GM20000 (cell line): Measurements from ENCODE around the gene MAP3K15.

ENCODE experiments used
- DNase-seq: peaks from one replicate; pipeline ENCODE4 v3.0.0; 2012; ENCODE audit warnings: low spot score
- TF ChIP-seq, protein P1 (sequence below): IDR thresholded peaks from 2 replicates; pipeline ENCODE4 v1.5.1; 2012; ENCODE audit warnings: mild to moderate bottlenecking, control low read depth; ENCODE audit errors: extremely low read depth, missing control alignments

Gene MAP3K15

DNA sequence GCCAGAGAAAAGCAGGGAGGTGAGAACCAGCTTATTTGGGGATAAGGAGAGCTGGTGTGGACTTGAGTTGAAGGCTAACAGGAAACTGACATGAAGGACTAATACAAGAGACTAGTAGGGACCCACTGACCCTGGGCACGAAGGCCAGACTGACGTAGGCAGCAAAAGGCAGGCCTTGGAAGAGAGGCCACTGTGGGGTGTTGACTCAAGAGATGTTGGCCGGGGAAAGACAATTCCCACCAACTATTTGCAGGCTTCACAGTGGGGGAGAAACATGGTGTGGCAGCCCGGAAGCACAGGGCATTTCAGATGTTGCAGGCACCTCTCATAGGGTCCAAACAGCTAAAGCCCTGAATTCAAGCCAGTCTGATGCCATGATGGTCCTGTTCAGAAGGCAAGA lies 24.4 kb upstream of the MAP3K15 start:
- DNase-seq = no peak
- TF ChIP-seq, protein P1, sequence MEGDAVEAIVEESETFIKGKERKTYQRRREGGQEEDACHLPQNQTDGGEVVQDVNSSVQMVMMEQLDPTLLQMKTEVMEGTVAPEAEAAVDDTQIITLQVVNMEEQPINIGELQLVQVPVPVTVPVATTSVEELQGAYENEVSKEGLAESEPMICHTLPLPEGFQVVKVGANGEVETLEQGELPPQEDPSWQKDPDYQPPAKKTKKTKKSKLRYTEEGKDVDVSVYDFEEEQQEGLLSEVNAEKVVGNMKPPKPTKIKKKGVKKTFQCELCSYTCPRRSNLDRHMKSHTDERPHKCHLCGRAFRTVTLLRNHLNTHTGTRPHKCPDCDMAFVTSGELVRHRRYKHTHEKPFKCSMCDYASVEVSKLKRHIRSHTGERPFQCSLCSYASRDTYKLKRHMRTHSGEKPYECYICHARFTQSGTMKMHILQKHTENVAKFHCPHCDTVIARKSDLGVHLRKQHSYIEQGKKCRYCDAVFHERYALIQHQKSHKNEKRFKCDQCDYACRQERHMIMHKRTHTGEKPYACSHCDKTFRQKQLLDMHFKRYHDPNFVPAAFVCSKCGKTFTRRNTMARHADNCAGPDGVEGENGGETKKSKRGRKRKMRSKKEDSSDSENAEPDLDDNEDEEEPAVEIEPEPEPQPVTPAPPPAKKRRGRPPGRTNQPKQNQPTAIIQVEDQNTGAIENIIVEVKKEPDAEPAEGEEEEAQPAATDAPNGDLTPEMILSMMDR = no peak

DNA sequence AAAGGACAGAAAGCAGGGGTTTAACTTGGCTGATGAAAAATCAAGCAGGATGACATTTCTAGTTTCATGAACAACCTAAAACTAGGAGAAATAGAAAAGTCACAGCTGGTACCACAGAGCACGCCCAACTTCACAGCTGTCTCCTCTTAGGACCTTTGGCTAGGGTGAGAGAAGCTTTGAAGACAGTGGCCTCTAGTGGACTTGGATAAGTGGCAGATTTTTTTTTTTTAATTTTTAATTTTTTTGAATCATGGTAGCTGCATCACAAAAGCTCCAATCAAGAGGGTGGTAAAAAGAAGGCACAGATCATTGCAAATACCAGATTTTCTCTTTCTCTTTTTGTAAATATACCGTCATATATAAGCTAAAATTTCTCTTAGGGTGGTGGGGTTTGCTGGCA lies 20.2 kb upstream of the MAP3K15 start:
- TF ChIP-seq, protein P1 = no peak
- no peak for DNase-seq

DNA sequence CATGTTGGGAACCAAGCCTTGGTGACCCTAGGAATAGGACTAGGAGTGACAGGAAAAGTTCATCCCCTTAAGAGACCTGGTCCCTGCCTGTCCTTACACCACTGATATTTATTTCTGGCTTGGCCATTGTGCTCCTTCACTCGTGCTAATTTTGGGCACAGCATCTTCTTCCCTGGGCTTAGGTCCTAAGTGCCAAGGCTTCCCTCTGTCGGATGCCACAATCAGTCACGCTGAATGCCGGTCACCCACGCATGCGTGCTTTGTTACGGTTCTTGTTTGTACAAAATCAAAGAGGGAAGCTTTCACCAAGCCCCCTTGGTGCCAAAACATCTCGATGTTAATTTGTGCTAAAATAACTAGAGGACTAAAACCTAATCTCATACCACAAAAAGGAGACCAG lies 17.4 kb upstream of the MAP3K15 start:
- TF ChIP-seq, protein P1 = no peak
- DNase-seq = no peak

DNA sequence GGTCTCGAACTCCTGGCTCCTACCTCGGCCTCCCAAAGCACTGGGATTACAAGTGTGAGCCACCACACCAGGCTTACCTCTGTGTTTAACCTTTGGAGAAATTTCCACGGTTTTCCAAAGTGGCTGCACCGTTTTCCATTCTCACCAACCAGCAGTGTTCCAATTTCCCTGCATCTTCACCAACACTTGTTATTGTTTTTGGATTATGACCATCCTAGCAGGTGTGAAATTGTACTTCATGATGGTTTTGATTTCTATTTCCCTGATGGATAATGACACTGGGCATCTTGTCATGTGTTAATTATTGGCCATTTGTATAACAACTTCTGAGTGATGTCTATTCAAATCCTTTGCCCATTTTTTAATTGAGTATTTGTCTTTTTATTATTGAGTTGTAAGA lies 2.7 kb upstream of the MAP3K15 start:
- DNase-seq = no peak
- TF ChIP-seq, protein P1 = no peak

DNA sequence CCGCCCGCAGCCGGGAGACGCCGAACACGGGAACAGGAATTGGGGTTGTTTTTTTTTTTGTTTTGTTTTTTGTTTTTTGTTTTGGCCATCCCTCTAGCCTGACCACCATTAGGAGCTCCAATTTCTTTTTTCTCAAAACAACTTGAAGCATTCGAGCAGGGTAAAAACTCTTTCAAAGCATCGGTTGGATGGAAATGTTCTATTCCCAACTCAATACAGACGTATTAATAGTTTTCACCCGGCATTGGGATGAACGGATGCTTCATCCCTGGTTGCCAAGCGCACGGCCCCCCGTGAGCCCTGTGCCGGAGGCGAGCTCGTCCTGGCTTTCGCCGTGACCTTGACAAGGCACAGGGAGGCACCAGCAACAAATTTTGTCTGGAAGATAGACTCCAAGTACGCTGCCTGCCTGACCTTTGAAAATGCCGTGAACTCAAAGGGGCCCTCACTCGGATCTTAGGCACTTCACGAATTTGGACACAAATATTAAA lies 352 bp upstream of the MAP3K15 start:
- TF ChIP-seq, protein P1 = peak; percentile 12
- DNase-seq = peak; percentile 5

DNA sequence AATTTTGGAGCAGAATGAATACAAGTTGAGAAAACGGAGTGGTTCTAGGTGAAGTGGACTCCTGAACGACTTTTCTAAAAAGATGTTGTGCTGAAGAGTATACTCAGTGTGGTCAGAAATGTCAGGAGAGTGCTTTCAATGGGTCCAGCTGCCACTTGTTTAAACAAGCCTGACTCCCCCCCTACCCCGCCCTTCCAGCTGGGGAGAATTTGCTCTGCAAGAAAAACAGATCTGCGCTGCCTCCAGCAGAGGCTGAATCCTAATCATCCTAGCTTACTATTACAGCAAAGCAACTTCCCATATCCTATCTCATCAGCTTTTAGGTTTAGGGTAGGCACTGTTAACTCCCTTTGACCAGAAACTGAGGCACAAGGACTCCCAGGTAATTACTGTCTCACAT lies 1.9 kb downstream of the MAP3K15 start:
- DNase-seq = no peak
- TF ChIP-seq, protein P1 = no peak

DNA sequence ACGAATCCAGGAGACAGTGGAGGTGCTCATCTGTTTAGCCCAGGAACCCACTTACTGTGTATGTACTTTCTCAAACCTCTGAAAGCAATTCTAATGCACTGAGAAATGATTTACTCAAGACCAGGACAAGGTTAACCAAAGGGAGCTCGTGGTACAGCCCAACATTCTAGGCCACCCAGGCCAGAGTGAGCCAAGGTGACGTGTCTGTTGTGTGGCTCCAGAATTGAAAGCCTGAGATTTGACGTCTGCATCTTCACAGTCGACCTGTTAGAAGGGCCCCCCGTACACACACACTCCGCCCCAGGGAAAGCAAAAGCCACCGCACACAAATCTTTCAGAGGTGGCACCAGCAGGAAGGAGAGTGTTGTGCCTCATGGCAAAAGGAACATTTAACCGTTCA lies 2.3 kb downstream of the MAP3K15 start:
- DNase-seq = peak; percentile 5
- TF ChIP-seq, protein P1 = no peak
